ENCODE results near the gene EPB41L2.

DNA sequence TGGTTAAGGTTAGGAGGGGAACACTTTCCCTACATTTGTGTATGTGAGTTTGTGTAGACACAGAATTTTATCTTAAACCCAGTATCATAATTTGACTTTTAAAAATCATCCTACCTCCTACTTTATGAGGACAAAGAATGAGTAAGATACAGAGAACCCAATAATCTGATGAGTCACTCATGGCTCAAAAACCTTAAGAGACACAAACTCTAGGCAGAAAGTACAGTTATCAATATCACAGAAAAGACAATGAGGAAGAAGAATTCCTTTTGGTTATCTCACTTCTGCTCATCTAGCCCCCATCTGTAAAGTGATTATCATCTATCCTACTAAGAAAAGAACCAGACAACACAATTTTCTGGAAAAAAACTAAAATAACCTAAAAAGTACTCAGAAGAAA lies 87.7 kb downstream of the EPB41L2 start:
- TF ChIP-seq, protein P1, sequence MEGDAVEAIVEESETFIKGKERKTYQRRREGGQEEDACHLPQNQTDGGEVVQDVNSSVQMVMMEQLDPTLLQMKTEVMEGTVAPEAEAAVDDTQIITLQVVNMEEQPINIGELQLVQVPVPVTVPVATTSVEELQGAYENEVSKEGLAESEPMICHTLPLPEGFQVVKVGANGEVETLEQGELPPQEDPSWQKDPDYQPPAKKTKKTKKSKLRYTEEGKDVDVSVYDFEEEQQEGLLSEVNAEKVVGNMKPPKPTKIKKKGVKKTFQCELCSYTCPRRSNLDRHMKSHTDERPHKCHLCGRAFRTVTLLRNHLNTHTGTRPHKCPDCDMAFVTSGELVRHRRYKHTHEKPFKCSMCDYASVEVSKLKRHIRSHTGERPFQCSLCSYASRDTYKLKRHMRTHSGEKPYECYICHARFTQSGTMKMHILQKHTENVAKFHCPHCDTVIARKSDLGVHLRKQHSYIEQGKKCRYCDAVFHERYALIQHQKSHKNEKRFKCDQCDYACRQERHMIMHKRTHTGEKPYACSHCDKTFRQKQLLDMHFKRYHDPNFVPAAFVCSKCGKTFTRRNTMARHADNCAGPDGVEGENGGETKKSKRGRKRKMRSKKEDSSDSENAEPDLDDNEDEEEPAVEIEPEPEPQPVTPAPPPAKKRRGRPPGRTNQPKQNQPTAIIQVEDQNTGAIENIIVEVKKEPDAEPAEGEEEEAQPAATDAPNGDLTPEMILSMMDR (IDR thresholded peaks at IDR 0.05; ENCODE audit: poor library complexity) = no peak
- TF ChIP-seq EZH2phosphoT487 (IDR thresholded peaks at IDR 0.05; ENCODE audit: low read depth, severe bottlenecking, unreplicated experiment) (no peak), EZH2 (IDR thresholded peaks at IDR 0.05; ENCODE audit: borderline replicate concordance) (no peak)
